A549 (cell line): Measurements from ENCODE around the gene RNF114. TPM values are rescaled to one million over a fixed set of nuclear protein-coding genes. Genes with fewer than 3 reads are reported as not detected.

Experiments
- ATAC-seq, 2 experiments: fragments of 200-7000 bp in 1 of 2; fragments of >200 bp in 1 of 2; cut with Nextera tagmentation in 1 of 2; cut with Tn5 transposase in 1 of 2; 3 replicates each; pipeline versions ENCODE4 v1.8.0 to v1.9.1; 2018 to 2020; ENCODE audit warnings: mild to moderate bottlenecking in 1 of 2, moderate library complexity in 1 of 2
- CTCF ChIA-PET: fragments of 300-600 bp; sonication (Branson Sonifier 250); formaldehyde crosslinking; extraction: SDS; loops from one replicate; lab custom pipeline; 2021; ENCODE audit warnings: antibody characterized with exemption, inconsistent platforms; lab: Yijun Ruan, JAX
- POLR2A ChIA-PET: fragments of 350-600 bp; formaldehyde crosslinking; extraction: SDS; loops from one replicate; lab custom pipeline; 2021; ENCODE audit warnings: antibody characterized with exemption, inconsistent platforms; lab: Yijun Ruan, JAX
- DNase-seq, 2 experiments: peaks; one replicate each; pipeline versions ENCODE4 v3.0.0 to v3.0.0-alpha.2; 2011 to 2016; ENCODE audit warnings: low read depth in 1 of 2, low spot score in 1 of 2
- FAIRE-seq: peaks from 2 replicates; lab custom pipeline; 2011; peaks lifted over from hg19 to GRCh38; lab: Jason Lieb, UNC
- H3K27ac ChIP-seq, 2 experiments: fragments of >200 bp; sonication (Bioruptor Twin); formaldehyde crosslinking; 3 replicates each; pipeline ENCODE4 v1.5.1; 2016 to 2017
- H3K4me1 ChIP-seq: fragments of >200 bp; sonication (Bioruptor Twin); formaldehyde crosslinking; 3 replicates; pipeline ENCODE4 v1.6.1; 2016
- H3K4me2 ChIP-seq: fragments of >200 bp; sonication (Bioruptor Twin); formaldehyde crosslinking; 3 replicates; pipeline ENCODE4 v1.6.1; 2016
- H3K4me3 ChIP-seq: fragments of >200 bp; sonication (Bioruptor Twin); formaldehyde crosslinking; 3 replicates; pipeline ENCODE4 v1.5.1; 2016
- H3K9me3 ChIP-seq: fragments of >200 bp; sonication (Bioruptor Twin); formaldehyde crosslinking; 3 replicates; pipeline ENCODE4 v1.6.1; 2016
- ATOH8 ChIP-seq: fragments of 250-450 bp; sonication (Bioruptor Pico); IDR thresholded peaks from 2 replicates; pipeline ENCODE4 v1.5.0; 2020; ENCODE audit warnings: low read depth, mild to moderate bottlenecking, moderate library complexity
- CEBPB ChIP-seq, 2 experiments: fragments of >200 bp in 1 of 2; sonication (Bioruptor Twin) in 1 of 2; formaldehyde crosslinking in 1 of 2; IDR thresholded peaks; 2 replicates each; pipeline ENCODE4 v1.6.1; 2012 to 2016
- CTCF ChIP-seq: fragments of >200 bp; sonication (Bioruptor Twin); formaldehyde crosslinking; IDR thresholded peaks from 3 replicates; pipeline ENCODE4 v1.5.1; 2016
- EHF ChIP-seq: fragments of 250-450 bp; sonication (Bioruptor Pico); IDR thresholded peaks from 2 replicates; pipeline ENCODE4 v1.5.0; 2020; ENCODE audit warnings: mild to moderate bottlenecking
- EHMT2 ChIP-seq: fragments of 200-600 bp; sonication (generic); IDR thresholded peaks from 2 replicates; pipeline ENCODE4 v1.6.1; 2016; ENCODE audit warnings: antibody characterized with exemption, low read depth, mild to moderate bottlenecking, moderate library complexity
- FOSB ChIP-seq: fragments of 250-450 bp; sonication (Bioruptor Pico); IDR thresholded peaks from 2 replicates; pipeline ENCODE4 v1.5.0; 2020; ENCODE audit warnings: mild to moderate bottlenecking, moderate library complexity
- FOSL2 ChIP-seq, 2 experiments: fragments of 450-650 bp in 1 of 2; fragments of >200 bp in 1 of 2; sonication (Bioruptor Twin) in 1 of 2; formaldehyde crosslinking; IDR thresholded peaks; 2 replicates each; pipeline versions ENCODE4 v1.5.0 to v1.6.1; 2016 to 2020; ENCODE audit warnings: mild to moderate bottlenecking in 1 of 2, moderate library complexity in 1 of 2
- GATA3 ChIP-seq: IDR thresholded peaks from 2 replicates; pipeline ENCODE4 v1.6.1; 2012; ENCODE audit warnings: borderline replicate concordance
- HDAC2 ChIP-seq: fragments of 200-600 bp; sonication (generic); IDR thresholded peaks from 2 replicates; pipeline ENCODE4 v1.6.1; 2016
- HES2 ChIP-seq: fragments of >200 bp; sonication (Bioruptor Twin); formaldehyde crosslinking; IDR thresholded peaks from 2 replicates; pipeline ENCODE4 v1.6.1; 2016
- HEYL ChIP-seq: fragments of 250-450 bp; sonication (Bioruptor Pico); IDR thresholded peaks from 2 replicates; pipeline ENCODE4 v1.8.0; 2021; ENCODE audit warnings: mild to moderate bottlenecking, moderate library complexity
- HOXB13 ChIP-seq: fragments of 250-450 bp; sonication (Bioruptor Pico); IDR thresholded peaks from 2 replicates; pipeline ENCODE4 v1.5.0; 2020; ENCODE audit warnings: low read depth, mild to moderate bottlenecking, moderate library complexity
- HOXB5 ChIP-seq: fragments of 250-450 bp; sonication (Bioruptor Pico); IDR thresholded peaks from 2 replicates; pipeline ENCODE4 v1.5.0; 2020; ENCODE audit warnings: mild to moderate bottlenecking, moderate library complexity
- KDM1A ChIP-seq: fragments of 200-600 bp; sonication (generic); IDR thresholded peaks from 2 replicates; pipeline ENCODE4 v1.6.1; 2016; ENCODE audit warnings: low read depth, mild to moderate bottlenecking
- KDM5A ChIP-seq: fragments of 200-600 bp; sonication (generic); IDR thresholded peaks from 2 replicates; pipeline ENCODE4 v1.6.1; 2016; ENCODE audit warnings: antibody characterized with exemption, mild to moderate bottlenecking
- MAX ChIP-seq: IDR thresholded peaks from 2 replicates; pipeline ENCODE4 v1.6.1; 2012
- MAZ ChIP-seq: fragments of 150-350 bp; IDR thresholded peaks from 2 replicates; pipeline ENCODE4 v1.6.1; 2014; ENCODE audit warnings: antibody characterized with exemption, low read depth, low read length, borderline replicate concordance
- MYC ChIP-seq: IDR thresholded peaks from 2 replicates; pipeline ENCODE4 v1.6.1; 2012; ENCODE audit warnings: mild to moderate bottlenecking, inconsistent platforms, low read length, improper control_type of control experiment, borderline replicate concordance
- NR3C1 ChIP-seq: fragments of >200 bp; sonication (Bioruptor Twin); formaldehyde crosslinking; IDR thresholded peaks from 3 replicates; pipeline ENCODE4 v1.6.1; 2017
- POLR2A ChIP-seq: IDR thresholded peaks from 2 replicates; pipeline ENCODE4 v1.6.1; 2012; ENCODE audit warnings: mild to moderate bottlenecking, low read length
- RARB ChIP-seq: fragments of 250-450 bp; sonication (Bioruptor Pico); IDR thresholded peaks from 2 replicates; pipeline ENCODE4 v1.8.0; 2021; ENCODE audit warnings: mild to moderate bottlenecking, moderate library complexity
- RNF2 ChIP-seq: fragments of 200-600 bp; sonication (generic); IDR thresholded peaks from 2 replicates; pipeline ENCODE4 v1.6.1; 2016; ENCODE audit warnings: low read depth, mild to moderate bottlenecking, antibody characterized with exemption, moderate library complexity, borderline replicate concordance
- SMC3 ChIP-seq: fragments of >200 bp; sonication (Bioruptor Twin); formaldehyde crosslinking; IDR thresholded peaks from 3 replicates; pipeline ENCODE4 v1.6.1; 2018; ENCODE audit warnings: inconsistent platforms
- TFCP2L1 ChIP-seq: fragments of 250-450 bp; sonication (Bioruptor Pico); IDR thresholded peaks from 2 replicates; pipeline ENCODE4 v1.5.0; 2021; ENCODE audit warnings: mild to moderate bottlenecking
- TP53 ChIP-seq: fragments of 250-450 bp; sonication (Bioruptor Pico); IDR thresholded peaks from 2 replicates; pipeline ENCODE4 v1.5.0; 2021; ENCODE audit warnings: mild to moderate bottlenecking, moderate library complexity
- WGBS: methylation state at CpG from one replicate; pipeline ENCODE4 v1.1.6; 2017; ENCODE audit errors: missing lambda C conversion rate; 5-methylcytosine and 5-hydroxymethylcytosine counted together
- polyA plus RNA-seq, 4 experiments: library from polyadenylated mRNA; depleted of rRNA in 3 of 4; stranded (reverse); fragments of >200 nt; fragmentation: RNase III in 1 of 4; extraction: RNeasy Plus Mini Kit Qiagen cat#74134 plus additional on column Dnase treatment in 1 of 4; gene quantifications; 2 replicates in 3 of 4; 3 replicates in 1 of 4; pipeline ENCODE4 v1.2.3, GENCODE V29; 2011 to 2017

RNF114 gene
- polyA plus RNA-seq, 2 of the 4 experiments (the other 2 are of a cell fraction), result 43.1 to 44.8 TPM

GRCh38 chr20:49941456-49941855, 5.3 kb downstream of the RNF114 start:
- DNase-seq (no peak), ATAC-seq (no peak), FAIRE-seq (no peak)
- 95% methylated on average over 15 of the region's 15 CpGs for WGBS
- ChIA-PET CTCF (interaction anchor here (1.3 to 1.5 kb wide), 2 partner anchors 10 to 38 kb away, joined by 4 to 6 read pairs; no protein-coding TSS in a partner anchor), POLR2A (no interaction called here)
- Histone ChIP-seq H3K4me3 (no peak overlapping the region), H3K9me3 (no peaks in the 10 kb centered on the region), H3K4me1 (peaks cover 30% of the 10 kb centered on the region), H3K27ac (no peak overlapping the region), H3K4me2 (no peak overlapping the region)
- TF ChIP-seq CEBPB (IDR thresholded peaks at IDR 0.05) (no peak), TFCP2L1 (no peak), HEYL (CRISPR knock-in tag) (no peak), ATOH8 (CRISPR knock-in tag) (no peak), EHF (no peak), GATA3 (no peak), EHMT2 (no peak), FOSB (CRISPR knock-in tag) (no peak), HDAC2 (no peak), SMC3 (no peak), HES2 (no peak), RARB (CRISPR knock-in tag) (no peak), RNF2 (no peak), HOXB5 (CRISPR knock-in tag) (no peak)
- TF ChIP-seq, all 56 proteins: peak for 0

- peaks cover 29% of the 10 kb centered on the region for H3K4me1 ChIP-seq
- H3K27ac ChIP-seq, result 0 out of 6 replicates have a peak overlapping the region, but pooled peaks of 1 of the 2 experiments have one; percentile 27
- H3K9me3 ChIP-seq, result no peaks in the 10 kb centered on the region
- FAIRE-seq (no peak), DNase-seq (no peak), ATAC-seq (peak in 1 of 2 experiments; percentile 48; a peak in 2 of 6 replicates)
- ChIA-PET POLR2A (no interaction called here), CTCF (interaction anchor here (1.0 kb wide), 1 partner anchor 37 kb away, joined by 6 read pairs; no protein-coding TSS in a partner anchor)
- peak overlapping the region; percentile 18; the same call in 2 of the 3 replicates for H3K4me2 ChIP-seq
- 59% methylated on average over 3 of the region's 3 CpGs for WGBS
- no peak overlapping the region for H3K4me3 ChIP-seq
- no peak for TF ChIP-seq MAX
- TF ChIP-seq KDM1A, result no peak
Observed at GRCh38 chr20:49942303-49942702, 6.1 kb downstream of the RNF114 start.

- H3K27ac ChIP-seq, result no peak overlapping the region
- no peak for ATAC-seq
- no peak overlapping the region for H3K4me2 ChIP-seq
- no peak for DNase-seq
- H3K4me3 ChIP-seq, result no peak overlapping the region
- ChIA-PET CTCF (interaction anchor here (0.6 to 1.6 kb wide), 3 partner anchors 22 to 459 kb away, joined by 4 to 6 read pairs (median 4); no protein-coding TSS in a partner anchor), POLR2A (interaction anchor here (0.6 kb wide), 1 partner anchor 27 kb away, joined by 3 read pairs; no protein-coding TSS in a partner anchor)
- FAIRE-seq, result no peak
- no peaks in the 10 kb centered on the region for H3K9me3 ChIP-seq
- H3K4me1 ChIP-seq, result peaks cover 23% of the 10 kb centered on the region
- TF ChIP-seq KDM5A, result no peak
- TF ChIP-seq POLR2A, result no peak
- TF ChIP-seq FOSL2 (IDR thresholded peaks at IDR 0.05), result no peak
- no peak for TF ChIP-seq FOSL2 (CRISPR knock-in tag; IDR thresholded peaks at IDR 0.05)
- TF ChIP-seq RARB (CRISPR knock-in tag), result no peak
- TF ChIP-seq TP53 (CRISPR knock-in tag), result no peak
- no peak for TF ChIP-seq NR3C1
- no peak for TF ChIP-seq HOXB13 (CRISPR knock-in tag)
- no peak for TF ChIP-seq MYC
- no peak for TF ChIP-seq MAZ
- no peak for TF ChIP-seq CEBPB (IDR thresholded peaks at IDR 0.05)
- TF ChIP-seq CTCF, result no peak
- 98% methylated on average over 3 of the region's 3 CpGs for WGBS
Observed at GRCh38 chr20:49942942-49943341, 6.7 kb downstream of the RNF114 start.
